NCI-H2107 treated with DMSO at 0.1 percent for 48 hours (cell line): ENCODE data around the gene ATG4B.

Source experiments
- DNase-seq: peaks from one replicate; lab custom pipeline; 2025; ENCODE audit not compliant: unreplicated experiment; lab: John Stamatoyannopoulos, UW

ATG4B gene

DNA sequence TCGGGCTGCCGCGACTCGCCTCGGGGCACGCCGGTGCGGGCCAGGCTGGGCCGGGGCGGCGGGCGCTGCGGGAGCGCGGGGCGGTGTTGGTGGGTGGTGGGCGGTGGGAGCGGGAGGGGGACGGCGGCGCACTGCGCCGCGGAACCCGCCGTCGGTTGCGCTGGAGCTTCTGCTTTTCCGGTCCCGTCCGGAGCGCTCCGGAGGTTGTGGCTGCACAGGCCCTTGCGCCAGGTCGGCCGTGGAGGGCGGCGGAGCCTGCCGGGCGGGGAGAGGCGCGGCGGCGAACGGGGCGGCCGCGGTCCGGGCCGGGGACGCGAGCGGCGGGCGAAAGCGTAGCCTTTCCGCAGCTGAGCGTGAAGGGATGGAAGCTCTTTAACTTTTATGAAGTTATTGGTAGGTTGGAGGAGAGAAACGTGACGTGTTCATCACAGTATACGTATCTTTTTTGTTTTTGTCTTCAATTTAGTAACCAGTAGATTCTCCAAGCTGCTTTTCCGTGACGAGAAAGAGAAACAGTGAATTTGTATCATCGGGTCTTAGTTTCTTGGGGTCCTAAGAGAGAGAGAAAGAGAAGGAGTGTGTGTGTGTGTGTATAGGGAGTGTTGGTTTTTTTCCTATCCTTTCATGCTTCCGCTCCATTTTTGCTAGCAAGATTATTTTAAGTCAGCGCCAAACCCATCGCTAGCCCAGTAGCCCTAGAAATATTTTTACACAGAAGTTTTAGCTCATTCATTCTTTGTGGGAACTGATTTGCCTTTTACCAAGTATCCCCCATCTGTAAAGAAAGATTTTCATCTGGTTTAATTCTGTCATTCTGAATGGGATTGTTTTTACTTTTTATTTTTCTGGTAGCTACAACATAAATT lies 535 bp downstream of the ATG4B start:
- no peak for DNase-seq

DNA sequence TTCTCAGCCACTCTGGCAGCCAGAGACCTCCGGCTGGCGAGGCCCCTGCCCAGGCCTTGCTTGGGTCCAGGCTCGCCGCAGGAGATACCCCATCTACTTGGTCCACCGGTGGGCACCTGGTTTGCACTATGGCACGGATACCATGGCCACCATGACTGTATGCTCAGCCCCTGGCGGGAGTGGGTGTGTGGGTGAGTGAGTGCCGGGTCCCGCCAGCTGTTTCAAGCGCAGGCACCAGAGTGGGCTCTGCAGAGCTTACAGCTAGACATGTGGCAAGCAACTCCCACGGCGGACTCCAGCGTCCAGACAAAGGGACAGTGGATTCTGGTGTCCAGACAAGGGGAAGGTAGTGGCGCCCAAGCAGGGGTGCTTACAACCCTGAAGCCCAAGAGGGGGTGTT lies 1.4 kb downstream of the ATG4B start:
- DNase-seq, result no peak

DNA sequence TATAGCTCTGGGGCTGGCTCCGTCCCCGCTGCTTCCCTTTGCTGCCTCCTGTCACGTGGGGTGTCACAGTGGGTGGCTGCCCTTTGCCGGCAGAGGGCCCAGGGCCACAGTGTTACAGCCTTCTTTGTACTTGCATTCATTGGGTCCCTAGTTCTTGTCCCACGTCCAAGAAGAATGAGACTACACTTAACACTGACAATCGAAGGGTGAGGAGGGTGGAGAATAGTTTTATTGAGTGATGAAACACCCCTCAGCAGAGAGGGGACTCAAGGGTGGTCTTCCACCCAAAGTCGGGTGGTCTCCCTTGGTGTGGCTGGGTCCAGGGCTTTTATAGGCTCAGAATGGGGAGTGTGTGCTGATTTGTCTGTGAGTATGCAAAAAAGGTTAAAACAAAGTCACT lies 1.9 kb downstream of the ATG4B start:
- DNase-seq, result no peak

DNA sequence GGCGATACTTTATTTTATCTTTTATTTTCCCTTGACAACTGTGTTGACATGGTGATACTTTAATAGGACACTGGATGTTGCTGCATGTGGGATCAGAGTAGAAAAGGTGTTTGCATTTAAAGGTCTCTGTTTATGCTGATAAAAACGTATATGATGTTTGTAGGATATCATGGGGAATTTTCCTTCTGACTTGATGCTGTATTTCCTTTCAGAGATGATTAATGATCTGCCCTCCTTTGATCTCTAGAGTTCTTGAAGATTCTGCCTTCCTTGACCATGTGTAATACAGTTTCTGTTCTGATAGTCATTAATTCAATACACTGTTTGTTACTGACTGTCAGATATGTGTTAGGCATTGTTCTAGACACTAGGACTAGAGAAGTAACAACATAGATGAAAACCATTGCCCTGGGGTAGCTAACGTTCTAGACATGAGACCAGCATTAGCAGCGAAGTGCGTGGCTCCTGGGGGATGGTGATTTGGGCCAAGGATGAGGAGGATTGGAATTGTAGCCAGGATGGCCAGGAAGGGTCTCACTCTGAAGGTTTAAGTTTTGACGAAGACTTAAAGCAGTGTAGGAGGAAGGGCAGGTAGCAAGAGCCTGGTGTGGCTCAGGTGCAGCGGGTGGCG lies 2.8 kb downstream of the ATG4B start:
- DNase-seq, result no peak

DNA sequence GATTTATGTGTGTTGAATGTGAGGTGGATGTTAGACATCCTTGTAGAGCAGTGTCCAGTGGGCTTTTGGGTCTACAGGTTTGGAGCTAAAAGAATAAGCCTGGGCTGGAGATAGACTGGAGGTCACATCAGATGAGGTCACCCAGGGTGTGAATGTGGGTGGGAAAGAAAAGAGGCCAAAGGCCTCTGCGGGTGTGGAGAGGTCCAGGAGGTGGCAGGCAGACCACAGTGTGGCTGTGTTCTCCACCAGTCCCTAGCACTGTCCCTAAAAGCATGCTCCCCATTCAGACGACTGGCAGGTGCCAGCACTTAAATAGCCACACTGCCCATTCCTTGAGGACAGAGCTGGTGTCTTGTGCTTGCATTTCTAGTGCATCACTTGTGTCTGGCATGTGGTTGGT lies 4.1 kb downstream of the ATG4B start:
- no peak for DNase-seq

DNA sequence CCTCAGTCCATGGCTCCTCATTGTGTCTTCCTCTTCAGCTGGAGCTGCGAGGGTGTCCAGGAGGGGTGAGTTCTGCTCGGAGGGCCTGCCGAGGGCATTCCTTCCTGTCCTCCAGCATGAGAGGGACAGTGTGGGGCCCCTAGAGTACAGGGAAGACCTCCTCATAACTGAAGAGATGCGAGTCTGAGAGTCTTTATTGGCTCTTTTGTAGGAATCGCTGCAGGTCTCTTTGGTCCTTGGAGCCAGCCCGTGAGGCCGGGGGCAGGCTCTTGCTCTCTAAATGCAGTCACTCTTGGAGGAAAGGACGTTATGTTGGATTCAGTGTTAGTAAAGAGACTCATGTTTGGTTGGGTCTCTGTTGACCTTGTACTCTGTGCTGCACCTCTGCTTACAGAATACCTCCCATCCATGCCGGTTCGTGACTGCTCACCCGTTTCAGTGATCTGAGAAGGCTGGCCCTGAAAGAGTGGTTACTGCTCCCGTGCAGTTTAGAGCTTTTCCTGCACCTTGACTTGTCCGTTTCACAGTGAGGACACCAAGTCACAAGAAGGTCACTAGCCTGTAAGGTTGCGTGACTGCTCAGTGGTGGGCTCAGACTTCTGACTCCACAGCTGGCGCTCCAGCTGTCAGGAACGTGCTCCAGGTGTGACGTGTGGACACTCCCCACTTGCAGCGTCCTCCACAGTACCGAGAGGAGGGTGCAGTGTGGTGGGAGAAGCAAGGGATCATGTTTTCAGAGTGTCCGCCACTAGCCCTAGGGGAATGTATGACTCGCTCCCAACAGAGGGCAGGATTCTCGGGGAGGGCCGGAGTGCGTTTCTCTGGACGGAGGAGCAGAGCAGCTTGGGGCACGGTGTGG lies 7.8 kb downstream of the ATG4B start:
- no peak for DNase-seq

DNA sequence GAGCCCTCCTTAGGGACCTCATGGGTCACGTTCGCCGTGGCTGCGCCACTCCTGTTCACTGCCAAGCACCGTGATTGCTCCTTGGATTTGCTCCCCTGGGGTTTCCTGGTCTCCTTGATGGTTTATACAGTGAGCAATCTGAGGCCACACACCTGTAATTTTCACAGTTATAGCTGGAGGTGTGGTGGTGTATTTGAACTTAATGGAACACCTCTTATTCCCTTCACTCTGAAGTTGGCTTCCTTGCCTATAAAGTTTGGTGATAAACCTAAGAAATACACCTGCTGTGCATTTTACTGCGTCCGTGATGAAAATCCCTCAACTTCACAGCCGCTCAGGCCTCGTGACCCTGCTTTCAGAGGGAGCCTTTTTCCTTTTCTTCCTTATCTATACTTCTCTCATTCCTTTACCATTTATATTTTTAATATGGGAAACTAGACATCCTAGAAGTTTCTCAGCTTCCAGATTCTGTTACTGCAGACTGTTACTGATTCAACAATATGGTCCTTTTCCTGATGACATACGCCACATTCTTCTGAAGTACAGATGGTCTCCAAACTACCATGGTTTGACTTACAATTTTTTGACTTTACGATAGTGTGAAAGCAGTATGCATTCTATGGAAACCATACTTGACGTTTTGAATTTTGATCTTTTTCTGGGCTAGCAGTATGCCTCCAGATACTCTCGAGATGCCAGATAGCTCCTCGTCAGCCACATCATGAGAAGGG lies 8.6 kb downstream of the ATG4B start:
- no peak for DNase-seq

DNA sequence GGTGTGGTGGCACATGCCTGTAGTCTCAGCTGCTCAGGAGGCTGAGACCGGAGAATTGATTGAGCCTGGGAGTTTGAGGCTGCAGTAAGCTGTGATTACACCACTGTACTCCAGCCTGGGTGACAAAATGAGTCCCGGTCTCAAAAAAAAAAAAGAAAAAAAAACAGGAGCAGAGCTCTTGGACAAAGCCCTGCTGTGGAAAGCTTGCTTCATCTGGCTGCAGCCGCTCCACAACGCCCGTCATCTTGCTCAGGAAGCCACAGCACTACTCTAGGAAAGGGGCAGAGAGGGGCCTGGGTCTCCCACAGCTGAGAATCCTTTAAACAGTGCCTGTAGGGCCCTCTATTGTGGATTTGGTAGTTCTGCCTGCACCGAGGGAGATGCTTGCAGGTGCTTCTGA lies 11.0 kb downstream of the ATG4B start:
- DNase-seq, result no peak

DNA sequence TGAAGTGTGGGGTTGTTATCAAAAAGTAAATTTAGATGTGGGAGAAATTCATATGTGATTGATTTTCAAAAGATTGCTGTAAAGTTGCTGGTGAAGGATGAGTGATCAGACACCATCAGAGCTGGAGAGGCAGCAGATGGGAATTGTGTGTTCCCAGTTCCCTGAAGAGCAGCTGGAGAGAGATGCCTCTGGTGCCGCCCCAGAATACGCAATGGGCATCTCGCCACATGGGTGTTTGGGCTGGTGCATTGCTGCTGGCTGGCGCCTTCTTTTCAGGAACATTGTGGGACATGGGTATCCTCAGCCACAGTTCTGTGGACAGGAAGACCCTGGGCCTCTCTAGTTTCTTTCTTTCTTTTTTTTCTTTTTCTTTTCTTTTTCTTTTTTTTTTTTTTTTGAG lies 11.9 kb downstream of the ATG4B start:
- no peak for DNase-seq

DNA sequence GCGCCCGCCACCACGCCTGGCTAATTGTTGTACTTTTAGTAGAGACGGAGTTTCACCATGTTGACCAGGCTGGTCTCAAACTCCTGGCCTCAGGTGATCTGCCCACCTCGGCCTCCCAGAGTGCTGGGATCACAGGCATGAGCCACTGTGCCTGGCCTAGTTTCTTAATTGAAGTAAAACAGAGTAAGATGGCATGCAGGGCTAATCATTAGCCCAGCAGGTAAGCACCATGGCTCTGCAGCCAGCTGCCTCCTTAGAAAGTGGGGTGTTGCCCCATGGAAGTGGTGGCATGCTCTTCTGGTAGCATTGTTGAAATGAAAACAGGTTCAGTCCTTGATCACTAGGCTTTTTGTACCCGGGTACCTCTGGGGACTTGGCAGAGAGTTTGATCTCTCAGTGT lies 12.4 kb downstream of the ATG4B start:
- DNase-seq, result no peak

DNA sequence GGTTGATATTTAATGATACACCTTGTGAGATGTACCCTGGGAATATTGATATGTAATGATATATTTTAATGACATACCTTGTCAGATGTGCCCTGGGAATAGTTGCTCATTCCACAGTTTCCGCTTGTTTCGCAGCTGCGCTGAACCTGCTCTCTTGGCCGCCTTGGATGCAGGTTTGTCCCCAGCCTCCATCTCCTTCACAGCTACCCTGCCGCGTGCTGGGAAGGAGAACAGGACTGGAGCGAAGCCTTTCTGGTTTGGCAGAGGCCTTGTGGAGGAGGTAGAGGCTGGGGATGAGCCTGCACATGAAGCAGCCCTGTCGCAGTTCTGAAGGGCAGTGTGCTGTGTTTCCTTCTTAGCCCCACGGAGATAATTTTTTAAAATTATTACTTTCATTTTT lies 14.6 kb downstream of the ATG4B start:
- DNase-seq, result no peak

DNA sequence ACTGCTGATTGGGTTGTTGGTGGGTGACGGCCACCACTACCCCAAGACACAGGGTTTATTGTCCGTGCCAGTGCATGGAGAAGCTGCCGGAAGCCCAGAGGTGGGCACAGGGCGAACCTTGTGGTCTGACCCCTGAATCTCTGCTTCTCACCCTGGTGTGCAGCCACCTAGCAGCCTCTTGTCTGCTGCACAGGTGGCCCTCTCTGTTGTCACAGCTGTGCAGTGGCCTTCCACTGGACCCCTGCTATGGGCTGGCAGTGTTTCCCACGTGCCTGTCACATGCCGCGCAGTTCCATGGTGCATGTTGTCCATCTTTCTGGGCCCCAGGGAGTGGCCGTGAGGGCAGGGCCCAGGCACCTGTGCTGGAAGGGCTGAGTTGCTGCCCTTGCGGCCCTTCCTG lies 15.2 kb downstream of the ATG4B start:
- DNase-seq, result no peak

DNA sequence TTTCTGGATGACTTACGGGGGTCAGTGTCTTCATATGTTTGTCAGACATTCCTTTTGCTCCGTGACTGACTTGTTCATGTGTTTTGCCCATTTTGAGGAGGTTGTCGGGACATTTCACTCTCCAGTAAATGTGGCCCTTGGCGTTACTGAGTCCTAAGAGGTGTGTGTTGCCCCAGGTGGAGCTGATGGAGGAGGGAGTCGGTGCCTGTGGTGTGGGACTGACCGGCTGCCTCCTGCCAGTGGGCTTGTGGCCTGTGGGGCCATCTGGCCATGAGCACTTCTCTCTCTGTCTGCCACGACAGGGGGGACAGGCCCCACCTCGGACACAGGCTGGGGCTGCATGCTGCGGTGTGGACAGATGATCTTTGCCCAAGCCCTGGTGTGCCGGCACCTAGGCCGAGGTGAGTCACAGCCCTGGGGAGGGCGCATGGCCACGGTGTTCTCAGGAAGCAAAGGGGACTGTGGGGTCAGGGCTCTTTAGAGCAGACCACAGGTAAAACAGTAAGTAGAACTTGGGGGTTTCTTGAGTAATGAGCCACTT lies 15.8 kb downstream of the ATG4B start:
- DNase-seq, result no peak

DNA sequence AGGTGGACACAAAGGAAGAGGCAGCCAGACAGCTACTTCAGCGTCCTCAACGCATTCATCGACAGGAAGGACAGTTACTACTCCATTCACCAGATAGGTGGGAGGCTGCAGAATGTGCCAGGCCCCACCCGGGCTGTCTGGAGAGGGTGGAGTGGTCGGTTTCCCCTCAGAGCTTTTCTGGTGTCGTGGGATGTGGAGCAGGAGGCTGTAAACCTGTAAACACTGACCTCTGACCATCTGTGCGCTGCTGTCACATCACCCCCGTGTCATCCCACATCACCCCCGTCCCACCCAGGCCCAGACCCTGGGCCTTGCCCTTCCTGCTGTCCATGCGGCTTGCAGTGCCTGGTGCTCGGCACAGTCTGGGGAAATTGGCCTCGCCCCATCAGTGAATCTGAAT lies 17.1 kb downstream of the ATG4B start:
- no peak for DNase-seq

DNA sequence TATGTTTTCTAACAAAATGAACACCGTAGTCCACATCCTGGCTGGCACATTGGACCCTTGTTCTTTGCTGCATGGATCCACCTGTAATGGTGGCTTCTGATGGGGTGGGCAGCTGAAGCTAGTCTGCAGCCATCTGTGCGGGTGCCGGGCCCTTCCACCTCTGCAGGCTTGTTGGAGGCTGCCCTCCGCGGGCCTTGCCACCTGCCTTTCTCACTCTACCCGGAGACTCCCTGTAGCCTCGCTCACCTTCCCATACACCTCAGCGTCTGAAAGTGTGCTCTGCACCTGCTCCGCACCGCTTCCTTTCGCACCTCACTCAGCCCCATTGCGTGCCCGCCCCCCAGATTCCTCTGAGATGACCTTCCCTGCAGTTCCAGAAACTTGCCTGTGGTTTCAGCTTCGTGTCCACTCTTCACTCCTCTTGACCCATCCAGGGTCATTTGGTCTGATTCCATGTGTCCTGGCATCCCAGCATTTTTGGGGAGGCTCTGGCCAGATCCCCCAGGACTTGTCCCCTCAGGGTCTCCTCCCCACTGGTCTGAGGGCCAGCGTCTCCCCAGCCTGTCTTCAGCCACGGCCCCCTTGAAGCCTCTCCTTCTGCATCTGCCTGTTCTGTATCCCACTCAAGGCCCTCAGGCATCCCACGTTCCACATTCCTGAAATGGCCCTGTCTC lies 18.2 kb downstream of the ATG4B start:
- DNase-seq, result no peak

DNA sequence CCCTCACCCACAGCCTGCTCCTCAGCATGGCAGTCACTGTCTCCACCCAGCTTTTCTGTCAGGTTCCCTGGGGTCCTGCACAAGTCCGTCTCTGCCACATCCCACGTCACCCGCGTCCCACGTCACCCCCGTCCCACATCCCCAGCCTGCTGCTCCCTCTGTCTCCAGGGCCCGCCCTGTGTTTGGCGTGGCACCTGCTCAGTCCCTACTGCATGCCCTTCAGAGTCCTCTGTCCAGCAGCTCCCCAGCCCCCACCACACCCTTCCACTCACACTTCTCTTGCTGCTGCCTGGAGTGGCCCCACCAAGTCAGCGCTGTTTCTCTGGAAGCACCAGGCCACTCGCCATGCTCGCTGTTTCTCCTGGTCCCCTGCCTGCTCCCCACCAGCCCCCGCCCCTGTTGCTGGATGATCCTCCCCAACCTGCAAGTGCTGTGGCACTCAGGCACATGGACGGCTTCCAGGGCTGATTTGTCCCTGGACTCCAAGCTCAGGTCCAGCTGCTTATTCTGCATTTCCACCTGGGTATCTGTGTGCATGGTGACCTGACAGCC lies 18.8 kb downstream of the ATG4B start:
- DNase-seq, result no peak

DNA sequence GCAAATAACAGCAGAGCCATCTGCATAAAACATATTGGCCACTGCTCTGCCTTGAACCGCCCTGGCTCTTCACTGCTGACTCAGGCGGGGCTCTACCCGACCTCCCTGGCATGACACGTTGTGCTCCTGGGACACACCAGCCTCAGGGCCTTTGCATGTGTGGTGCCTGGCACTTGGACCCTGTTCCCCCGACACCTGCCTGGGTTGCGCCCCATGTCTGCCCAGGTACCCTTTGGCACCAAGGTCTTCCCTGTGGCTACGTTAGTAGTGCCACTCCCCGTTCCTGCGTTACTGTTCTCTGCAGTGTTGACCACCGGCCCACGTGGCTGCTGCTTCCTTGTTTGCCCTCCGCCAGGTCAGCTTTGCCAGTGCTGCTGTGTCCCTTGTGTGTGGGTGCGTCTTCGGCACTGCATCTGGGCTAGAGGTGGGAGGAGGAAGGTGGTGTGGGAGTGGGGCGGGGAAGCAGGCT lies 20.3 kb downstream of the ATG4B start:
- no peak for DNase-seq

DNA sequence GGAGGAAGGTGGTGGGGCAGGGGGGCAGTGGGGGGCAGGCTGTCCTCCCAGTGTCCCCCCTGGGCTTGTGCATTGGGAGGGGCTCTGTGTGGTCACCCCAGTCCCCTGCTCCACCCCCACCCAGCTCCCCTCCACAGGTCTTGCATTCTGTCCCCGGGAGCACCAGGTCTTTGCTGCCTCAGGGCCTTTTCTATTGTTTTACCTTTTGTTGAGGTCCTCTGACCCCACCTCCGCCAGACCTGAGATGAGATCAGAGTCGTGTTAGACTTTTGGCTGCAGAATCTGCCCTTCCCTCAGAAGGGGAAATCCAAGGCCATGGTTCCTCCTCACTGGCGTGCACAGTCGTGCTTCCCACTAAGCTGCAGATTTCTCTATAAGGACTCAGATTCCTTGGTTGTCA lies 20.8 kb downstream of the ATG4B start:
- no peak for DNase-seq

DNA sequence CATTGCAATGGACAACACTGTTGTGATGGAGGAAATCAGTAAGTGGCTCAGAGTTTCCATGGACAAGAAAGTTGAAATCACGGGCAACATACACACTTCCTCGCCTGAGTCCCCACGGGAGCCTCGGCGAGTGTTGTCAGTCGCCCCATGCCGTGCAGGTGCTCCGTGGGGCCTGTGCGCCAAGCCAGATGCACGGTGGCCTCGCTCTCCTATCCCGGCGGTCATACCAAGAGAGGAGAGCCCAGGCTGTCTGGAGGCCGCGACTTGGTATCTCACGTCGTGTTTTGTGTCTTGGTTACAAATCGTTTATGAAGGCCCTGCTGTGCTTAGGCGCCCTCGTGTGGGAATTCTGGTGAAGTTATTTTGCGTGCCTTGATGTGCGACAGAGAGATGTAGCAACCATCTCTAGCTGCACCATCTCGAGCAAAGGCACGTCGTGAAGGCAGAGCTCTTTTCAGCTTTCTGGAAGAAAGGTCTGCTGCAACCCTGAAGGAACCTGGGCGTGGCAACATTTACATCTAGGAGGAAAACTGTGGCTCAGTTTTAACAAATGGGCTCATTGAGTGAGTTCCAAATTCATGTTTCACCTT lies 21.8 kb downstream of the ATG4B start:
- peak; percentile 51 for DNase-seq
